GM19372 (cell line): ENCODE data around the gene SHANK2.

ENCODE experiments used
- ATAC-seq: cut with Tn5 transposase; IDR thresholded peaks from one replicate; pipeline ENCODE4 v1.9.1; 2021; ENCODE audit warnings: mild to moderate bottlenecking, low read depth, moderate library complexity; ENCODE audit not compliant: unreplicated experiment

Gene SHANK2

GRCh38 chr11:71203681-71204080 lies 48.7 kb downstream of the SHANK2 start:
- ATAC-seq, result no peak

- ATAC-seq, result no peak
Observed at GRCh38 chr11:71202966-71203365, 49.4 kb downstream of the SHANK2 start.

GRCh38 chr11:71202598-71202944 lies 49.8 kb downstream of the SHANK2 start:
- ATAC-seq, result no peak
